Testis (tissue), 3 donors: ENCODE measurements around the gene KLHL29. TPM values are rescaled to one million over a fixed set of nuclear protein-coding genes. Genes with fewer than 3 reads are reported as not detected.
A peak's percentile ranks its signal among the peaks of the same experiment; 100 is the strongest.

Experiments used
- DNase-seq: peaks from one replicate; pipeline ENCODE4 v3.0.0-alpha.2; 2019
- H3K27ac ChIP-seq, 2 donors: fragments of 200-600 bp; sonication (generic); one replicate each; pipeline ENCODE4 v1.5.1; 2019
- H3K27me3 ChIP-seq: fragments of 200-600 bp; sonication (generic); one replicate; pipeline ENCODE4 v1.5.1; 2019
- H3K36me3 ChIP-seq: fragments of 200-600 bp; sonication (generic); one replicate; pipeline ENCODE4 v1.5.1; 2017; ENCODE audit warnings: low read depth; ENCODE audit errors: missing control alignments
- H3K4me1 ChIP-seq: fragments of 200-600 bp; sonication (generic); one replicate; pipeline ENCODE4 v1.5.1; 2019
- H3K4me3 ChIP-seq, 2 donors: fragments of 200-600 bp; sonication (generic); one replicate each; pipeline ENCODE4 v1.5.1; 2017 to 2019
- H3K9me3 ChIP-seq: fragments of 200-600 bp; sonication (generic); one replicate; pipeline ENCODE4 v1.5.1; 2017
- CTCF ChIP-seq, 3 experiments: fragments of 450-650 bp in 2 of 3; fragments of 200-600 bp in 1 of 3; sonication (generic) in 1 of 3; IDR thresholded peaks; one replicate each; pipeline ENCODE4 v1.5.1; 2016 to 2019; ENCODE audit warnings: antibody characterized with exemption in 3 of 3, mild to moderate bottlenecking in 2 of 3, moderate library complexity in 1 of 3
- POLR2A ChIP-seq: fragments of 450-650 bp; IDR thresholded peaks from one replicate; pipeline ENCODE4 v1.6.1; 2017; ENCODE audit warnings: antibody characterized with exemption, mild to moderate bottlenecking, moderate library complexity
- WGBS, 2 donors: methylation state at CpG; one replicate each; pipeline ENCODE4 v1.1.5; 2018; 5-methylcytosine and 5-hydroxymethylcytosine counted together
- intact Hi-C: fragments of 100-400 bp; cut with DNase I; formaldehyde crosslinking; loops from one replicate; pipeline ENCODE4 v1.15.1; 2023; ENCODE audit warnings: low total_unique reads
- polyA plus RNA-seq: library from polyadenylated mRNA; stranded (reverse); fragments of 350-450 nt; fragmentation: Illumina TruSeq; extraction: RNeasy Lipid Tissue Mini Kit (QIAGEN cat#74804); gene quantifications from one replicate; pipeline ENCODE4 v1.2.3, GENCODE V29; 2014; ENCODE audit warnings: low read depth, low replicate concordance; ENCODE audit not compliant: insufficient read depth
- total RNA-seq, 2 donors: library from RNA; depleted of rRNA; stranded (reverse); fragments of >200 nt; gene quantifications; one replicate each; pipeline ENCODE4 v1.2.3, GENCODE V29; 2016

KLHL29 gene
- total and polyA plus RNA-seq, 3 donors from 2014 or later: 3.3 to 10.9 (median 7.9) TPM

GRCh38 chr2:23553561-23553960 is 168.6 kb downstream of the KLHL29 start:
- Histone ChIP-seq H3K27ac (peak overlapping the region; percentile 53 to 83), H3K36me3 (no peaks in the 10 kb centered on the region), H3K4me3 (no peak overlapping the region), H3K9me3 (no peaks in the 10 kb centered on the region), H3K27me3 (no peaks in the 10 kb centered on the region), H3K4me1 (peaks cover 22% of the 10 kb centered on the region)
- TF ChIP-seq CTCF (IDR thresholded peaks at IDR 0.05): no peak
- 80 to 94% methylated on average over 8 to 10 of the region's 10 CpGs for whole genome bisulfite sequencing, 2 donors
- intact Hi-C loops: no loop called here
- no peak for DNase-seq

GRCh38 chr2:23554054-23554697 is 169.2 kb downstream of the KLHL29 start:
- intact Hi-C loops: no loop called here
- Histone ChIP-seq H3K27me3 (no peaks in the 10 kb centered on the region), H3K36me3 (no peaks in the 10 kb centered on the region), H3K4me1 (peaks cover 20% of the 10 kb centered on the region), H3K9me3 (no peaks in the 10 kb centered on the region), H3K4me3 (no peak overlapping the region), H3K27ac (peak overlapping the region; percentile 53 to 83)
- WGBS, 2 donors: 48 to 52% methylated on average over 23 to 24 of the region's 24 CpGs
- peak; percentile 60 for DNase-seq
- TF ChIP-seq POLR2A (no peak), CTCF (IDR thresholded peaks at IDR 0.05) (no peak)

GRCh38 chr2:23555944-23556343 is 171.0 kb downstream of the KLHL29 start:
- intact Hi-C loops: no loop called here
- Histone ChIP-seq H3K27me3 (no peaks in the 10 kb centered on the region), H3K4me1 (peaks cover 11% of the 10 kb centered on the region), H3K9me3 (no peaks in the 10 kb centered on the region), H3K27ac (no peak overlapping the region), H3K4me3 (no peak overlapping the region), H3K36me3 (no peaks in the 10 kb centered on the region)
- WGBS, 2 donors: 88 to 96% methylated on average over 10 to 11 of the region's 11 CpGs
- TF ChIP-seq POLR2A: no peak
- no peak for DNase-seq

- Histone ChIP-seq H3K9me3 (no peaks in the 10 kb centered on the region), H3K4me3 (no peak overlapping the region), H3K36me3 (no peaks in the 10 kb centered on the region), H3K27me3 (no peaks in the 10 kb centered on the region), H3K4me1 (peaks cover 11% of the 10 kb centered on the region), H3K27ac (no peak overlapping the region)
- intact Hi-C loops: no loop called here
- TF ChIP-seq CTCF (IDR thresholded peaks at IDR 0.05) (no peak), POLR2A (no peak)
- DNase-seq: no peak
- WGBS, 2 donors: 80 to 91% methylated on average over 8 to 9 of the region's 9 CpGs
Measured at GRCh38 chr2:23556929-23557328, 171.9 kb downstream of the KLHL29 start.

GRCh38 chr2:23557455-23557854 is 172.5 kb downstream of the KLHL29 start:
- WGBS, 2 donors: 85 to 99% methylated on average over 5 to 9 of the region's 9 CpGs
- Histone ChIP-seq H3K4me1 (peaks cover 11% of the 10 kb centered on the region), H3K4me3 (no peak overlapping the region), H3K9me3 (no peaks in the 10 kb centered on the region), H3K27ac (no peak overlapping the region), H3K36me3 (no peaks in the 10 kb centered on the region), H3K27me3 (no peaks in the 10 kb centered on the region)
- DNase-seq: no peak
- intact Hi-C loops: no loop called here
- TF ChIP-seq CTCF (IDR thresholded peaks at IDR 0.05) (no peak), POLR2A (no peak)
